Stromal cell of bone marrow (primary cell): Measurements from ENCODE around the gene ALDH1A3.

Experiments used
- DNase-seq: peaks from one replicate; pipeline ENCODE4 v3.0.0-alpha.2; 2012; ENCODE audit warnings: low read depth

Gene ALDH1A3

DNA sequence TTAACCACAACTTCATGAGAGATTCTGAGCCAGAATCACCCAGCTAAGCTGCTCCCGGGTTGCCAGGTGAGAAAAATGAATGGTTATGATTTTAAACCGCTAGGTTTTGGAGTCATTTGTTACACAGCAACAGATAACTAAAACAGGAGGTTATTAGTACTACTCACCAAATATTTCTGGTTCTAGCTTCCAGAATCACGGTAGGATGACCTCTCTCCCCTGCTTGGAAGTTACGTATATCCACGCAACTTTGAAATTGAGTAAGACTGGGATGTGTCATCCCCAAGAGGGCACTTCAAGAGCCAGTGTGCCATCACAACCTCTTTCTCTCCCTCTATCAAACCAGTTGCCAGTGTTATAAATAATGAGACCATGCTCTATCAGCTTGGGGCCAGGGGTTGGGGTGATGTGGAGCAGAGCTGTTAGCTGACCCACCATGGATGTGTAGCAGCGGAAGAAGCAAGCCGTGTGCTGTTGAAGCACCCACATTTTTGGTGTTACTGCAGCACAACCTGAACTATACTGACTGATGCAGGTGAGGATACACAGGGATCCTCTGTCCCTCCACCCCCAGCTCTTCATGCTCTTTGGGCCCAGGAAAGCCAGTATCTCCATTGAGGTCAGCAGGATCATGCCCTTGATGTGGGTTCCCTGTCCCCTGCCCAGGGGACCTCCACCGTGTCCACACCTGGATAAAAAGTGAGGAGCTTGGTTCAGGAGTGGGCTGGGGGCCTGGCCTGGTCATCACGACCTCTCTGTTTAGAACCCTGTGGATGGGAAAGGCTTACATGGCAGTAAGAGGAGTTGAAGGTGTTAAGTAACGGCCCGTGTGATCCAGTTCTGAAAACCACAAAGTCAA is 19.4 kb upstream of the ALDH1A3 start:
- DNase-seq: no peak

DNA sequence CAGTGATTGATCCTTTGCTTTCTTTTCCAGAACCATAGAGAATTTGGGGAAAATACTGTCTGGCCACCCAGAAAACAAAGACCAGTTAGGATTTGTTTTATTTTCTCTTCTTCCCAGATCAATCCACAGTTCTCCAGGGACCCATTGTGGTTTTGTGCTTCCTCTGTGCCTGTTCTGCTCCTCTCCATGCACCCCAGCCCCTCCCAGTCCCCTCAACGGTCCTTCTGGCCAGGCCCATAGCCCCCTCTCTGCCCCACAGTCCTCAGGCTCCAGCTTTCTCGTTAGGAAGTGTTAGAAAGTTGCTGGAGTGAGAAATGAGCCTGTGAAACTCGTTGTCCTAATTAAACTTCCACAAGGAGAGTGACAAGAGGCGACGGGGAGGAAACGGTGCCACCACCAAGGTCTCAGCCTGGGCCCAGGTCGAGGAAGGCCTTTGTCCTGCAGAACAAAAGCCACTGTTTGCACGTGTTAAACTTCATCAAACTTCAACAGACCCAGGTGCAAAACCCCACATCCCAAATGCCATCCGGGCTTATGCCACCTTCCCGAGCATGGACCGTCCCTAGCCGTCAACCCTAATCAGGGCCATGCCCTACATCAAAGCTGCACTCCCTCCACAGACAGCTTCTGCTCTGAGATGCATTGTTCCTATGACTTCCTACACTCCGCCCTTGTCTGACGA is 18.7 kb upstream of the ALDH1A3 start:
- DNase-seq: no peak

DNA sequence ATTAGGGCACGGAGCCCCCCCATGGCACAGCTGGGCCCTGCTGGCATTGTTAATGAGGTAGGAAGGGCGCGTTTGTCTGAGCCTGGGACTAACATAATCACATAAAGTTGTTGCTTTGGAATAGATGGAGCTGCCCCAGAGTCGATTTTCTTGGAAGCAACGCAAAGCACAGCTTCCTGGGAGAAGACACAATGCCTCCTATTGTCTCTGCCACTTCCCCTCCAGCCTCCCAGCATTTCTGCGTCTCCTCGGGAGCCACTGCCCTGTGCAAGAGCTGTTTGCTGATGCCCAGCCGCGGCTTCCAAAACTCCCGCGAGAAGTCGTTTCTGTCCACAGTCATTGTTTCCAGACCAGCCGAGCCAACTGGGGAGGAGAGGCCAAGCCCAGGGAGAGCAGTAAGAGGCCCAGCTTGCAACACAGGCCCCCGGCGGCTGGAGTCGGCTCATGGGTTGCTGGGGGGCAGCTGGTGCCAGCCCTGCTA is 18.1 kb upstream of the ALDH1A3 start:
- peak; percentile 30 for DNase-seq

DNA sequence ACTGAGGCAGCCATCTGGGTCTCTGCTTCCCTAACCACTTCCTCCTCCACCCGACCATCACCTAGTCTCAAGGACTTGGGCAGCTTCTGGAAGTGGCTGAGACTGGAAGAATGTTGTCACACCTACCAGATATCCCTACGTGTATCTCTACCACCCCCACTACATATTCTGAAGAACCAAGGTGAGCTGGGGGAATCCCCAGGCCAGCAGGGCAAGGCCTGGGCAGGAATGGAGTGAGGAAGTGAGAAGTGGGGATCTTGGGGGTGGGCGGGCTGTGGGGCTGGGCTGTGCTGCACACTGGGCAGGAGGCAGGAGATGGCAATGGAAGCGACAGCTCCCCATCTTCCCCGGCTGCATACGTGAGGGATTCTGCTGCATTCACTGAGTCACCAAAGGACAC is 17.5 kb upstream of the ALDH1A3 start:
- DNase-seq: no peak

DNA sequence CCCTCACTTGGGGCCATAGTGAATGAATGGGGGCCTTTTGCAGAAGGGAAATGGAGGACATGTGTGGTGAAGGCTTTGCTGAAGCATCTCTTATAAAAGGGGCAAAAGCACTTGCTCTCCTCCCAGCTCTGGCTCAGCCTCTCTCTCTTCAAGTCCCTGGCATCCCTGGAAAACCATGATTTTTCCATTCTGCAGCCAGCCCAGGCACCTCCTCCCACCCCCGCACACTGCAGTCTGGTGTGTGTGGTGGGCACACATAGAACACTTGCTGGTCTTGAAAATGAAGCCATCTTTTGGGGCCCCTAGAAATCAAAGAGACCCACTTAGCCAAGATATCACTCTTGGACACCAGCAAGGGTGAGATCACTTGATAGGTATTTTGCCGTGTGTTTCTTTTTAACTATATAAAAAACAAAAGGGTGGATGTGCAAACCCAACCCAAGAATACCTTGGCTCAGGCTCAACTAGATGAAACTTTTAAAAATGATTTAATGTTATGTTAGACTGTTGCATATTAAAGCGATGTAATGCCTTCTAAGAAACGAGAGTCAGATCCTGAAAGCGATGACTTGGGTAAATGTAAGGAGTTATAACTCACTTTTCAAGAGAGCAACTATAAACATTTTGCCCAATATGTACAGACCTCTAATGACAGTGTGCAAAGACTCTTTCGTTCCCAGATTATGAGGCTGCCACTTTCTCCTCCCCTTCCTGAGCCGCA is 16.4 kb upstream of the ALDH1A3 start:
- no peak for DNase-seq

DNA sequence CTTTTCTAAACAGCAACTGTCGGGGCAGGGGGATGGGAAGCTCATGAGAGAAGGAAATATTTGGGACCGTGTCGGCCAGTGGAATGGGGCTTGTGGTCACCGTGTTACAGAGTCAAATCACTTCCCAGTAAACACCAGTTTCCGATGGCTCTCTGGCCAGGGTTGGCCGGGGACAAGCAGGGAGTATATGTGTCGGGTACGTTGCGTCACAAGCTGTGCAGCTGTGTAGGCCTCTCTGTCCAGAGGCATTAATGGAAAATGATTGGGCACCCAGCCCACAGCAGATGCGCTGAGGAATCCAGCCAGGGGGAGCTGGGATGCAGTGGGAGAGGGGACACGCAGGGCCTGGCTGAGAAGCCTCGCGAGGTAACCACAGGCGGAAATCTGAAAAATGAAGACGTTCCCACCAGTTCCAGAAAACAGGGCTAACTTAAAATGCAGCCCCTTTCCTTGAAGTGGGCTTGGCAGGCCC is 15.8 kb upstream of the ALDH1A3 start:
- DNase-seq: peak; percentile 17

DNA sequence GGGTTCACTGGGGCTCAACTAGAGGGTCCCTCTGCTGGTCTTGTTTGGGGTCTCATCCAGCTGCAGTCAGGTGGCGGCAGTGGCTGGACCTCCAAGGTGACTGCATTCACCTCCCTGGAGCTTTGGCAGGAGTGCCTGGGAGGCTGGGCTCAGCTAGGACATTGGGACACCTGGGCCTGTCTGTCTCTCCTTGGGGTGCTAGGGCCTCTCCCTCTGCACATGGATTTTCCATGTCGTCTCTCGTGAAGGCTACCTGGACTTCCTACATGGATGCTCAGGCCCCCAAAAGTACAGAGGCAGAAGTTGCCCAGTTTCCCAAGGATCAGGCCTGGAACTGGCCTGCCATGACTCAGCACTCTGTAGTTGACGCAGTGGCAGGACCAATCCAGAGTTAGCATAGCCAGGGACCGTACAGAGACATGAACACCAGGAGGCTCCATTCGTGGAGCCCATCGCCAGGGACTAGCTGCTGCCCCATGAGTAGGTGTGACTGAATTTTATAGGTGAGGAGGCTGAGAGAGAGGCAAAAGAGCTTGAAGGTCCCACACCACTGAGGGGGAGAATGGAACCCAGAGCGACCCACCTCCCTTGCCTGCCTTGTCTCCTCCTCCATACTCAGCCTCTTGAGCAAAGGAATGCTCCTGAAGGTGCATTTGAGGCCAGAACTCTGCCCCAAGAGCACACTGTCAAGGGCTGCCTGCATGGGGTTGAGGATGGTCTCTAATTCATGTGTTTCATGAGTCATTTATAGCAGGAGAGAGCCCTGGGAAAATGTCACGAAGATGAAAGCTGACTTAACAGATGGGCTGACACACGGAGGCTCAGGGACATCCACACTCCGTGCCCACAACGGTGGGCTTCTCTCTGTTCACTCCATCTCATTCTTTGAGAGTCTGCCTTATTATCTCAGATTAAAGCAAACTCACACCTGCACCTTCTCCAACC is 13.0 kb upstream of the ALDH1A3 start:
- no peak for DNase-seq

DNA sequence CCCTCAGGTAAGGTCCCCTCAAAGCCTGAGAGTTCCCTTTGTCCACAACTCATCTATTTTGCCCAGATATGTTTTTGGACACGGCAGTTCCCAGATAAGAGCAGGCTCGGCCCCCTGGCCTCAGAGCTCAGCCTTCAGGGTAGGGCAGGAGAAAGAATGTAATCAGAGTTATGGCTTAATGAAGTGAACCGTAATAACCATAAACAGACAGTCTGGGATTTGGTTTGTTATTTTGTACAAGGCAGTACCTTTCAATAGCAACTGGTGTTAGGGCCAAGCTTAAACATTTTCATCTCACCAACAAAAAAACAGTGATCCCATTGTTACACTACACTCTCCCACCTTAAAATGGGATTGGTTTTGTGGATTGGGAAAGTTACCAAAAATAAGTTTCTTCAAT is 12.2 kb upstream of the ALDH1A3 start:
- DNase-seq: no peak

DNA sequence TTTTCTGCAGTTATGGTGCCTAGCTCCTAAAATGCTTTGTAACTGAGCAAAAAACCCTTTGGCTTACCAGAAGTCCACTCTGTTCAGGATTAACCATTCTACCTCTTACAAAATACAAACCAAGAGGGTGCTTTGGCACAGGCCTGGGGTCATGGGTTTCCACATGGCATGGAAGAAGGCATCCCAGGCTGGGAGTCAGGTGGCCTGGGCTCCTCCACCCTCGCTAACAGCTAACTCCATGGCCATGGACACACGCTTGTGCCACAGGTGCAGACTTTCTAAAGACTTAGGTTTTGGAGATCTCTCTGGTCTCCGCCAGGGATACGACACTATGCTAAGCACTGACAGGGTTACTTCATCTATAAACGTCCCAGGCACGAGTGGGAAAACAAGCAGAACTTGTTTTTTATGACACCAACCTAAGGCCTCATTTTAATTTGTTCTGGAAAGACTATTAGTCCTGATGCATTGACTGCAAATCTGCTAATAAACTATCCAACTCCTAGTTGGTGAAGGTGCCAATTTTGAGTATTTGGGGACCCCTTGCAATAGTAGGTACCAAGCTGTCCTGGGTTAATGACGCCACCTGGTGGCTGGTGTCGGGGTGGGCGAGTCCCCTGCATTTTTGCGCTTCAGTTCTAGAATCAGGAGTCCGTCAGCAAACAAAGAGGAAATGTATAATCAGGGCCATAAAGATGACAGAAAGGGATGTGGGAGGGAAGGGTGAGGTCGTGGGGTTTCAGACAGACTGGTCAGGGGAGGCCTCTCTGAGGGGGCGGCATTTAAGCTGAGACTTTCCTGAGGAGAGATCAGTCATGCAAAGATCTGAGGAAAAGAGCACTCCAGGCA is 10.3 kb upstream of the ALDH1A3 start:
- DNase-seq: no peak

DNA sequence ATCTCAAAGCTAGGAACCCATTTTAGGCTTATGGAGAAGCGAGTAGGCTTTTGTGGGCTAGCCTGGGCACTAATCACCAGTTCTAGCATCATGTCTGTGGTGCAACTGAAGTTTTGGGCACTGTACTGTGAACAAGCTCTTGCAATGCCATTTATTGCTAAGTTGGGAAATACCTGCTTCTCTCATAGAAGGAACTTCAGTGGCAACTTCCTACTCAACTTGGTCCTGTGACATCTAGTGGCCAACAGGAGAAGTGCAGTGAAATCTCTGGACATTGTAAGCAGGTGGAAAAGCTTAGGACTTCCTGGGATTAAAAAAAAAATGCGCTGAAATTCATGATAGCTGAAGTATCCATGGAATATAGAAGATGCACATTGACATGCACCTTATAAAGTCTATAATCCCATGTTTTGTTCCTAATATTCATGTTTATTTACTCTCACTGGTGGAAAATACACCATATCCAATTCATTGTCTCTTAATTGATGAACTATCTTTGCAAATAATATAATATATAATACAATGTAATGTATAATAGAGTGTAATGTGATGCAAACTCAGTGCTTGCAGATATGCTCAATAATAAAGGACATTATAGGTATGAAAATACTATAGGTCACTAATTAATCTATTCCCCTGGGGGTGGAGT is 6.5 kb upstream of the ALDH1A3 start:
- DNase-seq: peak; percentile 77

DNA sequence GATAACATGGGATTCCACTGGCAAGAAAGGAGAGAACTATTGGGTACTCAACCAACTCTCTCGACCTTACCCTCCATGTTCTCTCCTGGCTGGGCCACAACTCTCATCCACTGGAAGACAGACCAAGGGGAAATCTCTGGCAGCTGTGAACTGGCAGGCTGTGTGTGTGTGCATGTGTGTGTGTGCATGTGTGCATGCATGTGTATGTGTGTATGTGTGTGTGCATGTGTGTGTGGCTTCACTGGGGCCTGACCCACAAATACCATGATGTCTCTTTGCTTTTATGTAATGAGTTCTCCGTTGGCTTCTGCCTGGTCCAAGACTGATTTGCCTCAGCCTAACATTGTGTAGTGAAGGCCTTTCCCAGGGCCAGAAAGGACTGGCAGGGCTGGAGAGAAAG is 4.1 kb upstream of the ALDH1A3 start:
- DNase-seq: no peak

DNA sequence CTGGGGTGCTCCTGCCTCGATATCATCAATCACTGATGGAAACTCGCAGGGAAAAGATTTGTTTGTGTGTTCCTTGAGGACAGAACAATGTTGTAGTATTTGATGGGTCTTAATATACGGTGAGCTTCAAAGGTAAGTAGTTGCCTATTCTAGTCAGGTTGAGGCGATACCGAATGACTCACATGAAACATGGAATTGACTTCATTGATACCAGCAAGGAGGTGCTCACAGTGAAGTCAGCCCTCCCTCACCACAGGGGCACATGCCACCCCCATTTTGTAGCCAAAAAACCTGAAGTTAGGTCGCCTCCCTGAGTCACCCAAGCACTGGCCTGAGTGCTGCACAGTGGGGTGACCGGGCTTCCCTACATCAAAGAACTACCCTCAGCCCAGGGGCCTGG is 3.7 kb upstream of the ALDH1A3 start:
- no peak for DNase-seq

DNA sequence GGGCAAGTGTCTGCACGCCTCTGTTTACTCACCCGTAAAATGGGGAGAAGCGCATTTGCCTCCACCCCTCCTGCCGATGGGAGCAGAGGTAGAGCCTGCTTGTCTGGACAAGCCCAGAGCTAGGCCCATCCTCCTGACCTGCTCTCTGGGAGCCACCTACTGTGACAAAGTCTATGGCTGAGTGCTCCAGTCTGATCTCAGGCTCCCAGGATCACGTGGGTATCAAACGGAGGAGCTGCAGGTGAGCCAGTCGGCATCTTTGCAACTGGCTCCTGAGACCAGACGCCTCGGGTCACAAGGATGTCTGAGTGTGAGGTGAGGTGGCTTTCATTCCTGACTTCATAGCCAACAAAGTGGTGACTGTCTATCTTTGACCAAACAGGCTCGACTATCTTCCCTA is 2.1 kb upstream of the ALDH1A3 start:
- DNase-seq: no peak

DNA sequence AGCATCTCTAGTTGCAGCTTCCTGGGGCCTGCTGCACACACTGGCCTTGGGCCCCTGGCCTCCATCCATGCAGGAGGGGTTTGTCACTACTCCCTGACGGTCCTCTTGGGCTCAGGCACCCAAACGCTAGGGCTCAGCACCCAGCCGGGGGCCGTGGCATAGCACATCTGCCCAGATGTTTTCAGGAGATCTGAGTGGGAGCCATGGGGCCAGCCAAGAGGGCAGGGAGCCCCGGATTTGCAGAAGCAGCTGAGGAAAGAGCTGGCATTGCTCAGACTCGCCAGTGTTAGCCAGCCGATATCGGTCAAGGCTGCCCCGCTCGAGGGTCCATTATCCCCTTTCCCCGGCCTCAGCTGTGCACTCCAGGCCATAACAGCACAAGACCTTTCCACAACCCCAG is 1.5 kb upstream of the ALDH1A3 start:
- DNase-seq: no peak

DNA sequence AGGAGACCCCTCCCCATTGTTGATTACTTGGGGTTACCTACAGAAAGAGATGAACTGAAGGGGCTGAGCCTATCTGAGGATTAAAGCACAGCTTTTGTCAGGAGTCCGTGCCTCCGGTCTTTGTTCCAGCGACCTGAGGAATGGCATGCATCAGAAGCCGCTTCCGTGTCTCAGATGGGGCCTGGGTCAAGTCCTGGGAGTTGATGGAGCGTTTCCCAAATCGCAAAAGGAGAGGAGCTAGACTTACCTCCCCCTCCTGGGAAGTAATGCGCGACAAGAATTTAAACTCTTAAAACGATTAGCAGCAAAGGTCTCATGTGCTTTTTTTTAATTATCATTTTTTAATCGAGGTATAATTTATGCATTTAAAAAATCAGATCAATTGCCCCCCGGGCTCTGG is 983 bp upstream of the ALDH1A3 start:
- DNase-seq: no peak

DNA sequence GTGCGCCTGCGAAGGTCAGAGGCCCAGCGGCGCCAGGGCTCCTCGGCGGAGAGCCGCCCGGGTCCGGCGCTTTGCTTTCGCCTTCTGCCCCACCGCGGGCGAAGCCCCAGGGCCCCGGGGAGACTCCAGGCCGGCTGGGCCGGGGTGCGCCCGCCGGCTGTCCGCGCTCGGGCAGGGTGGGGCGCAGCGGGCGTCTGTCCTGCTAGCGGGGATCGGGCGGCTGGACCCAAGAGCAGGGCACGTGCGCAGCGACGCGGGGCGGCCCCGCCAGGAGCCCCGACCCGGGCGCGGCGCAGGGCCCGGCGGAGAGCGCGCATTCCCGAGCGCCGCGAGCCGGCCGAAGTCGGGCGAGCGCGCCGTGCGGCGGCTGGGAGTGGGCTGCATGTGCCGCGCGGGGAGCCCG is 569 bp upstream of the ALDH1A3 start:
- no peak for DNase-seq

DNA sequence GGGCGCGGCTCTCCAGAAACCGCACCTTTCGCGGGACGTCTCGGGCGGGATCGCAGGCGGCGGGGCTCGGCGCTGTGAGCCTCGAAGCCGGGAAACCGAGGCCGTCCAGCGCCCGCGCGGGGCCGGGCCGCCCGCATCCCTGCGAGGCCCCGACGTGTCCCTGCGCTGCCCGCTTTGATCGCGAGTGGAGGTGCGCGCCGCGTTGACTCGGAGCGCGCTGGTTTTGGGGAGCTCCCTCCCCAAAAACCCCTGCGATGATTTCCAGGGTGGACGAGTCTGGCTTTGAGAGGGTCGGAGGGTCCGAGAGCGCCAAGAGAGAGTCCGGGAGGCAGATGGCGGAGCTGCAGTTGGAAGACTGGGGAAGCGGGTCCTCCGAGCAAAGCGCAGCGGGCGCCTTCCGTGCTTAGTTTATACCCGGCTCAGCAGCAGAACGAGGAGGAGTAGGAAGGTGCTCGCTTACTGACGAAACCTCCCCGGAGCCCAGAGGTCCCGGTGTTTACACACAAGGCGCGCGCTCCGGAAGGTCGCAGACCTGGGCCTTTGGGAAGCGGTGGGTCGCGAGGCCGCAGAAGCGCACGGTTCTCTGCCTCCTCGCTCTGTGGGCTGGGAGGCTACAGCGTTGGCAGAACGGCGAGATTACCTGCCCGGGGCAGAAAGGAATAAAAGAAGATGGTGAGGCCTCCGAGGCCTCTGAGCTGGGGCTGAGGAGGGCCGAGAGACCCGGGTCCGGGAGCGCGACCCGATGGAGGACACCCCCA is 687 bp downstream of the ALDH1A3 start:
- DNase-seq: no peak

DNA sequence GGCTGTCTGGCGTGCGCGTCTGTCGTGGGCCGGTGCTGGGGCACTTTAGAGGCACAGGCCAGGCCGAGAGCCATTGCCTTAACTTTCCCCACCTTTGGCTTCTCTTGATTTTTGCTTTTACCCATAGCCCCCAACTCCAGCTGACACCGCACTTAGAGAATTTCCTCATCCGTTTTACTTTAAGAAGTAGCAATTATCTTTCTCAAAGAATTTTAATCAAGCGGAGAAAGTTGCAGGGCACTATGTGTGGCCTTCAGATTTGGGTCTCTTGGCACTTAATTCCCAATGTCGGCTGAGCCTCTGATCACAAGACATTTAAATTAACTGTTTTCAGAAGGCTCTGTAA is 1.2 kb downstream of the ALDH1A3 start:
- no peak for DNase-seq

DNA sequence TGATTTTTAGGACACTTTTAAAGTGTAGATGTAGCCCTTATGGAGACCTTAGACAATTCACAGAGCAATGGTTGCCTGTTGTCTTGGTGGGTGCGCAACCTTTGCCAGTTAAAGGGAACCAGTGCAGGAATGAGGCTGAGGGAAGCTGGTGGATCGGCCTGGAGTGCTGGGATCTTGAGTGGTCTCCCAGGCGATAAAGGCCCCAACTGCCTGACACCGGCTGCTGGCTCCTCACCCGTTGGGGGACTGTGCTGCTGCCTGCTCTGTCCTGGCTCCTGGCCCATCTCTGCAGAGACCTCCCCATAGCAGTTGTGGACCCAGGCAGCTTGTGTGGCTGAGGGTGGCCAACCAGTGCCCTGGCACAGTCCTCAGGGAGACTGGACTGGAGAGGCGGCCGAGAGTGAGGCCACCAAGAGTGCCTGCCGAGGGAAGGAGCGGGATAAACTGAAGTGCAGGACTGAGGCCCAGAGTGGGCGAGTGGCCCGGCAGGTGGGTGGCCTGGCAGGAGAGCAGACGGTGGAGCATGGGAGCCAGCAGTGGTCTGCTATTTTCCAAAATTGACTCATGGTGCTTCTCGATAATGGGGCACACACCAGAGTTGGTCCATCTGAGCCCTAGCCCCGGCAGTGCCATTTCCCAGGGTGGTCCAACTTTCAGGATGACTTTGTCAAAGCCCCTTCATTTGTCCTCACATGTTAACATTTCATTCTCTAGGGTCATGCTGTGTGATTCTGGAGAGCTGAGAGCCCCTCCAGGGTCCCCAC is 2.1 kb downstream of the ALDH1A3 start:
- no peak for DNase-seq
